ENCODE data around the gene RBFOX1. TPM values are rescaled to one million over a fixed set of nuclear protein-coding genes. Genes with fewer than 3 reads are reported as not detected.

RBFOX1 gene
- polyA plus RNA-seq, 1 of the 3 experiments (the other 2 are of a cell fraction), result not detected

DNA sequence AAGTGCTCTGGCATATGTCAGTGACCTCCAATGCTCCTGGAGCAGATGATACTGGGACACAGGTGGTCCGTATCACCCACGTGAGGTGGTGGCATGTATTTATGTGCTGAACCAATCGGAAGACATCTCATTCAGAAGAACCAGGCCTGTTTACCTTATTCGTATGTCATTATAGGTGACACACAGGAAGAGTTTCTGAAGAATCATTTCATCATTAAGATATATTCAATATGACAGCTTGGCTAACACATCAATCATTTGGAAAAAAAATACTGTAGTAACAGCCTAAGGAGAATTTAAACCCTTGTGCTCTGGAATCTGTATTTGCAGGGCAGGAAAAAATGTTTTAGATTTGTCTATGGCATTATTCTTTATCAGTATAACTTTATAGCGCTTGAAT is 44.6 kb downstream of the RBFOX1 start:
- H3K9ac ChIP-seq, result no peak overlapping the region
- H3K4me3 ChIP-seq (ENCODE audit: low read depth in 2 of 2, low read length in 1 of 2), result no peak overlapping the region
- H2AFZ ChIP-seq (ENCODE audit: low read depth), result no peak overlapping the region
- no peaks in the 10 kb centered on the region for H3K36me3 ChIP-seq (replicated peaks in 1 of 2; ENCODE audit: control insufficient read depth in 1 of 2, insufficient read depth in 2 of 2, low read length in 1 of 2)
- ChIA-PET POLR2A (no interaction called here), CTCF (interaction anchor here (0.7 to 0.9 kb wide), 2 partner anchors 10 to 728 kb away, joined by 3 read pairs; no protein-coding TSS in a partner anchor)
- H3K4me1 ChIP-seq (ENCODE audit: control insufficient read depth in 1 of 2, insufficient read depth in 2 of 2, low read depth in 1 of 2, low read length in 1 of 2), result peaks cover 0 to 9% of the 10 kb centered on the region in 2 experiments; a peak in 2 of 4 replicates
- no peak for DNase-seq
- H3K4me2 ChIP-seq, result no peak overlapping the region
- no peak for TF ChIP-seq GATA2 (CRISPR knock-in tag; IDR thresholded peaks at IDR 0.05)
- no peak for TF ChIP-seq EZH2phosphoT487 (IDR thresholded peaks at IDR 0.05; ENCODE audit: borderline replicate concordance, low read depth)
- TF ChIP-seq, protein P1, sequence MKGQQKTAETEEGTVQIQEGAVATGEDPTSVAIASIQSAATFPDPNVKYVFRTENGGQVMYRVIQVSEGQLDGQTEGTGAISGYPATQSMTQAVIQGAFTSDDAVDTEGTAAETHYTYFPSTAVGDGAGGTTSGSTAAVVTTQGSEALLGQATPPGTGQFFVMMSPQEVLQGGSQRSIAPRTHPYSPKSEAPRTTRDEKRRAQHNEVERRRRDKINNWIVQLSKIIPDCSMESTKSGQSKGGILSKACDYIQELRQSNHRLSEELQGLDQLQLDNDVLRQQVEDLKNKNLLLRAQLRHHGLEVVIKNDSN (IDR thresholded peaks at IDR 0.05; ENCODE audit: borderline replicate concordance, low read depth), result no peak
- TF ChIP-seq SMC3 (IDR thresholded peaks at IDR 0.05; ENCODE audit: low read depth, low read length), result no peak
- no peak for TF ChIP-seq FOSL2 (IDR thresholded peaks at IDR 0.05; ENCODE audit: borderline replicate concordance, low read depth)
- TF ChIP-seq FOXM1 (IDR thresholded peaks at IDR 0.05; ENCODE audit: low read depth), result no peak
- TF ChIP-seq YY1 (IDR thresholded peaks at IDR 0.05; ENCODE audit: low read depth), result no peak
- TF ChIP-seq FOXJ3 (CRISPR knock-in tag; IDR thresholded peaks at IDR 0.05), result no peak
- no peak for TF ChIP-seq POLR2AphosphoS5 (IDR thresholded peaks at IDR 0.05; ENCODE audit: low read depth, low read length)
- no peaks in the 10 kb centered on the region for H4K20me1 ChIP-seq (ENCODE audit: insufficient read depth)
- H3F3A ChIP-seq (replicated peaks; ENCODE audit: insufficient read depth), result no peaks in the 10 kb centered on the region
- WGBS (ENCODE audit: low lambda C conversion rate), result 36% methylated on average over 5 of the region's 5 CpGs
- H3K27me3 ChIP-seq (ENCODE audit: insufficient read depth), result no peaks in the 10 kb centered on the region
- H3K9me3 ChIP-seq, result no peaks in the 10 kb centered on the region
- H3K79me2 ChIP-seq (ENCODE audit: insufficient read depth), result no peaks in the 10 kb centered on the region
- H3K27ac ChIP-seq (ENCODE audit: low read depth in 2 of 2, low read length in 1 of 2), result no peak overlapping the region
- H3K9me2 ChIP-seq, result no peaks in the 10 kb centered on the region

DNA sequence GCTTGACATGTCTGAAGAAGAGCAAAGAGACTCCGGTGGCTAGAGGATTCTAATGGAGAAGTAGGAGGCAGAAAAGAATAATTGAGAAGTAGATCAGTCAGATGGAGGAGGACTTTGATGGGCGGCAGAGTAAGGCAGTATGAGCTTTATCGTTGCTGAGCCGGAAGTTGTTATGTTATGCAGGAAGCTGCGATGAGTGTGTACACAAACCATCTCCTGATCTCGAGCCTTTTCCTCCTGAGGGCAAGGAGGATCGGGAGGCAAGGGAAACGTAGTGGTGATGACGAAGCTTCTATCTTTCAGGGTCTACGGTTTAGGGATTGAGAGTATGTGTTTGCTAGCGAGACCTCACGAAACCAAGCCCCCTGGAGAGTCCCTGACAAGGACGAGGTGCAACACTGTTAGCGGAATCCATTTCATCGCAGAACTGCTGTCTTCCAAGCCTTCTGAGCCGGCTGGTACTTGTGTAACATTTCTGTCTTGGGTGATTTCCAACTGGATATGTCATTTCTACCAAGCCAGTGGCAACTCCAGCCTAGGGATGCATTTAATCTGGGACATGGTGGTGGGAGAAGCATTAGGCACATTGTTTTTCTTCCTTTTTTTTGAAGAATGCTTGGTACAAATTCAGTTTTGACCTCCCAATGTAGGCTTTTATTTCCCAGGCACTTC is 45.5 kb downstream of the RBFOX1 start:
- Histone ChIP-seq H2AFZ (ENCODE audit: low read depth) (no peak overlapping the region), H3K36me3 (replicated peaks in 1 of 2; ENCODE audit: control insufficient read depth in 1 of 2, insufficient read depth in 2 of 2, low read length in 1 of 2) (no peaks in the 10 kb centered on the region), H3K4me2 (no peak overlapping the region), H3K4me1 (ENCODE audit: control insufficient read depth in 1 of 2, insufficient read depth in 2 of 2, low read depth in 1 of 2, low read length in 1 of 2) (peaks cover 0 to 9% of the 10 kb centered on the region in 2 experiments; a peak in 2 of 4 replicates), H3K27ac (ENCODE audit: low read depth in 2 of 2, low read length in 1 of 2) (no peak overlapping the region), H4K20me1 (ENCODE audit: insufficient read depth) (no peaks in the 10 kb centered on the region), H3K27me3 (ENCODE audit: insufficient read depth) (no peaks in the 10 kb centered on the region), H3K9me2 (no peaks in the 10 kb centered on the region), H3K9me3 (no peaks in the 10 kb centered on the region), H3F3A (replicated peaks; ENCODE audit: insufficient read depth) (no peaks in the 10 kb centered on the region), H3K4me3 (ENCODE audit: low read depth in 2 of 2, low read length in 1 of 2) (no peak overlapping the region), H3K9ac (no peak overlapping the region), H3K79me2 (ENCODE audit: insufficient read depth) (no peaks in the 10 kb centered on the region)
- no peak for TF ChIP-seq JUND (IDR thresholded peaks at IDR 0.05)
- TF ChIP-seq, protein P2, sequence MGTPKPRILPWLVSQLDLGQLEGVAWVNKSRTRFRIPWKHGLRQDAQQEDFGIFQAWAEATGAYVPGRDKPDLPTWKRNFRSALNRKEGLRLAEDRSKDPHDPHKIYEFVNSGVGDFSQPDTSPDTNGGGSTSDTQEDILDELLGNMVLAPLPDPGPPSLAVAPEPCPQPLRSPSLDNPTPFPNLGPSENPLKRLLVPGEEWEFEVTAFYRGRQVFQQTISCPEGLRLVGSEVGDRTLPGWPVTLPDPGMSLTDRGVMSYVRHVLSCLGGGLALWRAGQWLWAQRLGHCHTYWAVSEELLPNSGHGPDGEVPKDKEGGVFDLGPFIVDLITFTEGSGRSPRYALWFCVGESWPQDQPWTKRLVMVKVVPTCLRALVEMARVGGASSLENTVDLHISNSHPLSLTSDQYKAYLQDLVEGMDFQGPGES (IDR thresholded peaks at IDR 0.05; ENCODE audit: low read depth, low read length), result no peak
- TF ChIP-seq MXI1 (IDR thresholded peaks at IDR 0.05; ENCODE audit: low read depth, low read length), result no peak
- no peak for TF ChIP-seq TAF1 (IDR thresholded peaks at IDR 0.05; ENCODE audit: borderline replicate concordance, low read depth, low read length)
- TF ChIP-seq, protein P3, sequence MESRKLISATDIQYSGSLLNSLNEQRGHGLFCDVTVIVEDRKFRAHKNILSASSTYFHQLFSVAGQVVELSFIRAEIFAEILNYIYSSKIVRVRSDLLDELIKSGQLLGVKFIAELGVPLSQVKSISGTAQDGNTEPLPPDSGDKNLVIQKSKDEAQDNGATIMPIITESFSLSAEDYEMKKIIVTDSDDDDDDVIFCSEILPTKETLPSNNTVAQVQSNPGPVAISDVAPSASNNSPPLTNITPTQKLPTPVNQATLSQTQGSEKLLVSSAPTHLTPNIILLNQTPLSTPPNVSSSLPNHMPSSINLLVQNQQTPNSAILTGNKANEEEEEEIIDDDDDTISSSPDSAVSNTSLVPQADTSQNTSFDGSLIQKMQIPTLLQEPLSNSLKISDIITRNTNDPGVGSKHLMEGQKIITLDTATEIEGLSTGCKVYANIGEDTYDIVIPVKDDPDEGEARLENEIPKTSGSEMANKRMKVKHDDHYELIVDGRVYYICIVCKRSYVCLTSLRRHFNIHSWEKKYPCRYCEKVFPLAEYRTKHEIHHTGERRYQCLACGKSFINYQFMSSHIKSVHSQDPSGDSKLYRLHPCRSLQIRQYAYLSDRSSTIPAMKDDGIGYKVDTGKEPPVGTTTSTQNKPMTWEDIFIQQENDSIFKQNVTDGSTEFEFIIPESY (IDR thresholded peaks at IDR 0.05; ENCODE audit: borderline replicate concordance, low read depth), result no peak
- TF ChIP-seq TCF12 (IDR thresholded peaks at IDR 0.05), result no peak
- POLR2A ChIA-PET, result no interaction called here
- no peak for DNase-seq
- 44% methylated on average over 16 of the region's 16 CpGs for WGBS (ENCODE audit: low lambda C conversion rate)
- CTCF ChIA-PET, result no interaction called here

Measured in SK-N-SH (cell line).